Type B pancreatic cell (in vitro differentiated cells): ENCODE measurements around the gene CDK6. TPM values are rescaled to one million over a fixed set of nuclear protein-coding genes. Genes with fewer than 3 reads are reported as not detected.

ENCODE experiments used
- DNase-seq: peaks from one replicate; pipeline ENCODE4 v3.0.0; 2021; ENCODE audit warnings: mixed read lengths; ENCODE audit not compliant: unreplicated experiment; ENCODE audit errors: extremely low spot score
- H3K27ac Mint-ChIP-seq: 2 replicates; pipeline ENCODE4 v1.8.0; 2021; ENCODE audit warnings: mild to moderate bottlenecking, mixed read lengths
- H3K27me3 Mint-ChIP-seq: 2 replicates; pipeline ENCODE4 v1.8.0; 2021; ENCODE audit warnings: mixed read lengths
- H3K36me3 Mint-ChIP-seq: 2 replicates; pipeline ENCODE4 v1.8.0; 2021; ENCODE audit warnings: mixed read lengths
- H3K4me1 Mint-ChIP-seq: one replicate; pipeline ENCODE4 v1.8.0; 2021; ENCODE audit warnings: mixed read lengths; ENCODE audit not compliant: unreplicated experiment
- H3K4me3 Mint-ChIP-seq: 2 replicates; pipeline ENCODE4 v1.8.0; 2021; ENCODE audit warnings: mild to moderate bottlenecking, mixed read lengths
- H3K9me3 Mint-ChIP-seq: 2 replicates; pipeline ENCODE4 v1.8.0; 2021; ENCODE audit warnings: mixed read lengths
- CTCF ChIP-seq: fragments of 200-600 bp; sonication (generic); conservative IDR thresholded peaks from 2 replicates; pipeline ENCODE4 v1.5.0; 2021; ENCODE audit warnings: antibody characterized with exemption, mild to moderate bottlenecking
- total RNA-seq: library from RNA; stranded (reverse); gene quantifications from 2 replicates; pipeline ENCODE4 v1.2.1, GENCODE V29; 2021; ENCODE audit warnings: low replicate concordance

Gene CDK6
- total RNA-seq, 1 donor from 2014 or later, result 68.5 TPM

- no peak overlapping the region for H3K27ac Mint-ChIP-seq
- no peak for TF ChIP-seq CTCF
- H3K4me3 Mint-ChIP-seq, result no peak overlapping the region
- DNase-seq, result no peak
- peaks cover 7% of the 10 kb centered on the region for H3K4me1 Mint-ChIP-seq
- H3K36me3 Mint-ChIP-seq, result no peaks in the 10 kb centered on the region
- no peaks in the 10 kb centered on the region for H3K9me3 Mint-ChIP-seq
- peaks cover 30% of the 10 kb centered on the region for H3K27me3 Mint-ChIP-seq
Observed at GRCh38 chr7:92839901-92840300, 3.5 kb upstream of the CDK6 start.

- H3K36me3 Mint-ChIP-seq, result no peaks in the 10 kb centered on the region
- peaks cover 30% of the 10 kb centered on the region for H3K27me3 Mint-ChIP-seq
- H3K4me1 Mint-ChIP-seq, result peaks cover 7% of the 10 kb centered on the region
- H3K9me3 Mint-ChIP-seq, result no peaks in the 10 kb centered on the region
- no peak overlapping the region for H3K27ac Mint-ChIP-seq
- H3K4me3 Mint-ChIP-seq, result peak overlapping the region; percentile 21
- no peak for DNase-seq
- TF ChIP-seq CTCF, result no peak
Observed at GRCh38 chr7:92838934-92839333, 2.6 kb upstream of the CDK6 start.

- Mint-ChIP-seq H3K4me1 (peaks cover 13% of the 10 kb centered on the region), H3K27ac (peak overlapping the region; percentile 83), H3K9me3 (no peaks in the 10 kb centered on the region), H3K4me3 (peak overlapping the region; percentile 95), H3K27me3 (peaks cover 28% of the 10 kb centered on the region), H3K36me3 (peaks cover 5% of the 10 kb centered on the region)
- no peak for TF ChIP-seq CTCF
- no peak for DNase-seq
Observed at GRCh38 chr7:92837000-92837749, 802 bp upstream of the CDK6 start.

- no peak for TF ChIP-seq CTCF
- Mint-ChIP-seq H3K27ac (peak overlapping the region; percentile 94), H3K36me3 (peaks cover 7% of the 10 kb centered on the region), H3K4me1 (peaks cover 25% of the 10 kb centered on the region), H3K4me3 (peak overlapping the region; percentile 95), H3K27me3 (peaks cover 26% of the 10 kb centered on the region), H3K9me3 (no peaks in the 10 kb centered on the region)
- DNase-seq, result no peak
Observed at GRCh38 chr7:92835851-92836488, 403 bp downstream of the CDK6 start.

GRCh38 chr7:92835261-92835850 is 1.0 kb downstream of the CDK6 start:
- Mint-ChIP-seq H3K36me3 (peaks cover 8% of the 10 kb centered on the region), H3K27ac (peak overlapping the region; percentile 94), H3K4me1 (peaks cover 31% of the 10 kb centered on the region), H3K27me3 (peaks cover 22% of the 10 kb centered on the region), H3K4me3 (peak overlapping the region; percentile 95), H3K9me3 (no peaks in the 10 kb centered on the region)
- TF ChIP-seq CTCF, result no peak
- DNase-seq, result peak; percentile 72
